H1 (cell line): ENCODE results near the gene PPARA. TPM values are rescaled to one million over a fixed set of nuclear protein-coding genes. Genes with fewer than 3 reads are reported as not detected.

Source experiments
- CBX8 ChIP-seq: fragments of 300-800, 300-1000 bp; sonication (generic); IDR thresholded peaks from 2 replicates; pipeline ENCODE4 v1.7.1; 2016; ENCODE audit warnings: low read depth, low read length, borderline replicate concordance
- HDAC2 ChIP-seq, 2 experiments: fragments of 300-600 bp in 1 of 2; sonication (generic) in 1 of 2; IDR thresholded peaks; 2 replicates each; pipeline ENCODE4 v1.6.1; 2011 to 2012; ENCODE audit warnings: low read depth in 2 of 2, low read length in 2 of 2, mild to moderate bottlenecking in 2 of 2, moderate library complexity in 2 of 2, borderline replicate concordance in 1 of 2, inconsistent platforms in 1 of 2
- RAD21 ChIP-seq, 2 experiments: IDR thresholded peaks in 1 of 2; conservative IDR thresholded peaks in 1 of 2; 2 replicates each; pipeline ENCODE4 v1.6.1; 2011; ENCODE audit warnings: low read depth in 2 of 2, low read length in 2 of 2, improper control_type of control experiment in 1 of 2, inconsistent platforms in 1 of 2, mild to moderate bottlenecking in 1 of 2, moderate library complexity in 1 of 2
- RNF2 ChIP-seq: fragments of 200-900, 300-1000 bp; sonication (generic); IDR thresholded peaks from 2 replicates; pipeline ENCODE4 v1.7.1; 2016; ENCODE audit warnings: borderline replicate concordance, low read depth, mild to moderate bottlenecking, antibody characterized with exemption, low read length; ENCODE audit not compliant: poor library complexity, severe bottlenecking; ENCODE audit errors: missing control alignments
- SAP30 ChIP-seq: fragments of 300-600 bp; sonication (generic); IDR thresholded peaks from 2 replicates; pipeline ENCODE4 v1.7.1; 2012; ENCODE audit warnings: low read length, moderate library complexity, mild to moderate bottlenecking, inconsistent platforms; ENCODE audit not compliant: insufficient read depth, insufficient replicate concordance
- SP1 ChIP-seq: IDR thresholded peaks from 2 replicates; pipeline ENCODE4 v1.6.1; 2011; ENCODE audit warnings: low read depth, low read length
- SP2 ChIP-seq: IDR thresholded peaks from 2 replicates; pipeline ENCODE4 v1.6.1; 2012; ENCODE audit warnings: mild to moderate bottlenecking, low read length, inconsistent platforms
- polyA plus RNA-seq, 7 experiments: library from polyadenylated mRNA; depleted of rRNA in 3 of 7; stranded (reverse) in 5 of 7; unstranded in 2 of 7; fragments of >200 nt in 5 of 7; fragments of 200-250 nt in 2 of 7; gene quantifications; 1 replicate in 5 of 7; 2 replicates in 1 of 7; 4 replicates in 1 of 7; pipeline versions ENCODE4 v1.2.1 to v1.2.3, GENCODE V29; 2011 to 2013; ENCODE audit warnings: missing spikeins in 2 of 7, mixed read lengths in 2 of 7
- total RNA-seq: library from RNA; stranded (reverse); fragmentation: NEBNext Ultra II Directional; extraction: Animal tissue kit (Norgen Biotek cat#: 25700); gene quantifications from 2 replicates; pipeline ENCODE4 v1.2.1, GENCODE V29; 2021
- TF ChIP-seq, protein P1 (sequence below): IDR thresholded peaks from 2 replicates; pipeline ENCODE4 v1.6.1; 2011; ENCODE audit warnings: low read depth, mild to moderate bottlenecking, low read length; ENCODE audit not compliant: insufficient read depth

Gene PPARA
- total and polyA plus RNA-seq, 2 of the 8 experiments (the other 6 are each of a cell fraction or from before 2014, with no cell fraction given), result 3.1 to 8.2 TPM

- TF ChIP-seq HDAC2 (IDR thresholded peaks at IDR 0.05; ENCODE audit: borderline replicate concordance in 1 of 2, low read depth in 2 of 2, low read length in 2 of 2) (no peak), SP2 (no peak), RNF2 (no peak), SP1 (no peak), CBX8 (no peak), SAP30 (no peak), RAD21 (IDR thresholded peaks at IDR 0.05 in 1 of 2, conservative IDR thresholded peaks at IDR 0.05 in 1 of 2; ENCODE audit: low read depth in 2 of 2, low read length in 2 of 2) (no peak)
- TF ChIP-seq, protein P1, sequence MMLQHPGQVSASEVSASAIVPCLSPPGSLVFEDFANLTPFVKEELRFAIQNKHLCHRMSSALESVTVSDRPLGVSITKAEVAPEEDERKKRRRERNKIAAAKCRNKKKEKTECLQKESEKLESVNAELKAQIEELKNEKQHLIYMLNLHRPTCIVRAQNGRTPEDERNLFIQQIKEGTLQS, result no peak
- TF ChIP-seq, all 59 proteins: peak for 0
These were observed 125.3 kb downstream of the PPARA start (continued) for GRCh38 chr22:46275455-46276122.
